Left ventricle myocardium inferior (tissue), 1 donor: ENCODE data around the gene APLP2. TPM values are rescaled to one million over a fixed set of nuclear protein-coding genes. Genes with fewer than 3 reads are reported as not detected.
A peak's percentile ranks its signal among the peaks of the same experiment; 100 is the strongest.

ENCODE experiments used
- DNase-seq: peaks from one replicate; pipeline ENCODE4 v3.0.0-alpha.2; 2020
- H3K27ac ChIP-seq: fragments of 200-600 bp; replicated peaks from 2 replicates; pipeline ENCODE4 v1.8.0; 2021
- H3K27me3 ChIP-seq: fragments of 200-600 bp; 2 replicates; pipeline ENCODE4 v1.8.0; 2021; ENCODE audit warnings: low read depth
- H3K36me3 ChIP-seq: fragments of 200-600 bp; 2 replicates; pipeline ENCODE4 v1.8.0; 2021
- H3K4me1 ChIP-seq: fragments of 200-600 bp; 2 replicates; pipeline ENCODE4 v1.8.0; 2021
- H3K4me3 ChIP-seq: fragments of 200-600 bp; 2 replicates; pipeline ENCODE4 v1.8.0; 2021; ENCODE audit warnings: mild to moderate bottlenecking, moderate library complexity
- H3K9me3 ChIP-seq: fragments of 200-600 bp; replicated peaks from 2 replicates; pipeline ENCODE4 v1.8.0; 2021
- CTCF ChIP-seq: fragments of 200-600 bp; IDR thresholded peaks from 2 replicates; pipeline ENCODE4 v1.8.0; 2021; ENCODE audit warnings: antibody characterized with exemption, mild to moderate bottlenecking, borderline replicate concordance
- intact Hi-C: fragments of 100-400 bp; cut with micrococcal nuclease; formaldehyde crosslinking; loops from one replicate; pipeline ENCODE4 v1.11.0; 2022
- total RNA-seq: library from RNA; stranded (reverse); fragmentation: NEBNext Ultra II Directional; extraction: Animal tissue kit (Norgen Biotek cat#: 25700); gene quantifications from one replicate; pipeline ENCODE4 v1.2.1, GENCODE V29; 2021
- donor health status: DM: no; HTN: yes; CAD: no; lungs with severe emphysema.

The APLP2 gene
- total RNA-seq, 1 donor from 2014 or later: 325 TPM

- H3K4me1 ChIP-seq: peaks cover 26% of the 10 kb centered on the region
- H3K27ac ChIP-seq: no peak overlapping the region
- H3K4me3 ChIP-seq: no peak overlapping the region
- no peaks in the 10 kb centered on the region for H3K9me3 ChIP-seq
- no peak for TF ChIP-seq CTCF
- H3K27me3 ChIP-seq: peaks cover 53% of the 10 kb centered on the region
- H3K36me3 ChIP-seq: no peaks in the 10 kb centered on the region
- no peak for DNase-seq
- intact Hi-C loops: no loop called here
Measured at GRCh38 chr11:130157840-130158239, 88.1 kb downstream of the APLP2 start.

- Histone ChIP-seq H3K36me3 (no peaks in the 10 kb centered on the region), H3K27ac (no peak overlapping the region), H3K4me1 (peaks cover 35% of the 10 kb centered on the region), H3K27me3 (peaks cover 62% of the 10 kb centered on the region), H3K4me3 (no peak overlapping the region), H3K9me3 (no peaks in the 10 kb centered on the region)
- intact Hi-C loops: no loop called here
- DNase-seq: no peak
- TF ChIP-seq CTCF: no peak
Measured at GRCh38 chr11:130159139-130159538, 89.4 kb downstream of the APLP2 start.

GRCh38 chr11:130159657-130160497 lies 90.2 kb downstream of the APLP2 start, which contains the start of gene ST14:
ST14 (plus strand) TSS chr11:130159782; CDS start chr11:130159980, 198 bp downstream.
- peaks cover 62% of the 10 kb centered on the region for H3K27me3 ChIP-seq
- H3K4me3 ChIP-seq: peak within 1 kb of the TSS; percentile 57
- no peaks in the 10 kb centered on the region for H3K36me3 ChIP-seq
- DNase-seq: no peak
- TF ChIP-seq CTCF: no peak
- H3K27ac ChIP-seq: no peak within 1 kb of the TSS
- no peaks in the 10 kb centered on the region for H3K9me3 ChIP-seq
- peaks cover 35% of the 10 kb centered on the region for H3K4me1 ChIP-seq
- intact Hi-C loops: no loop called here

- intact Hi-C loops: no loop called here
- no peak for TF ChIP-seq CTCF
- no peak for DNase-seq
- H3K9me3 ChIP-seq: no peaks in the 10 kb centered on the region
- no peaks in the 10 kb centered on the region for H3K36me3 ChIP-seq
- no peak overlapping the region for H3K27ac ChIP-seq
- H3K4me3 ChIP-seq: peak overlapping the region; percentile 57
- peaks cover 35% of the 10 kb centered on the region for H3K4me1 ChIP-seq
- peaks cover 62% of the 10 kb centered on the region for H3K27me3 ChIP-seq
Measured at GRCh38 chr11:130160498-130161155, 90.9 kb downstream of the APLP2 start.

GRCh38 chr11:130161441-130162145 lies 91.9 kb downstream of the APLP2 start:
- H3K4me1 ChIP-seq: peaks cover 35% of the 10 kb centered on the region

More at GRCh38 chr11:130161441-130162145, 91.9 kb downstream of the APLP2 start:
- intact Hi-C loops: no loop called here
- H3K4me3 ChIP-seq: no peak overlapping the region
- no peaks in the 10 kb centered on the region for H3K9me3 ChIP-seq
- no peak for TF ChIP-seq CTCF
- no peaks in the 10 kb centered on the region for H3K36me3 ChIP-seq
- no peak overlapping the region for H3K27ac ChIP-seq
- peaks cover 62% of the 10 kb centered on the region for H3K27me3 ChIP-seq
- no peak for DNase-seq
